ENCODE data around the gene MGAT4B. TPM values are rescaled to one million over a fixed set of nuclear protein-coding genes. Genes with fewer than 3 reads are reported as not detected.

MGAT4B gene
- total RNA-seq, 2 donors from 2014 or later, result 165 to 177 TPM

DNA sequence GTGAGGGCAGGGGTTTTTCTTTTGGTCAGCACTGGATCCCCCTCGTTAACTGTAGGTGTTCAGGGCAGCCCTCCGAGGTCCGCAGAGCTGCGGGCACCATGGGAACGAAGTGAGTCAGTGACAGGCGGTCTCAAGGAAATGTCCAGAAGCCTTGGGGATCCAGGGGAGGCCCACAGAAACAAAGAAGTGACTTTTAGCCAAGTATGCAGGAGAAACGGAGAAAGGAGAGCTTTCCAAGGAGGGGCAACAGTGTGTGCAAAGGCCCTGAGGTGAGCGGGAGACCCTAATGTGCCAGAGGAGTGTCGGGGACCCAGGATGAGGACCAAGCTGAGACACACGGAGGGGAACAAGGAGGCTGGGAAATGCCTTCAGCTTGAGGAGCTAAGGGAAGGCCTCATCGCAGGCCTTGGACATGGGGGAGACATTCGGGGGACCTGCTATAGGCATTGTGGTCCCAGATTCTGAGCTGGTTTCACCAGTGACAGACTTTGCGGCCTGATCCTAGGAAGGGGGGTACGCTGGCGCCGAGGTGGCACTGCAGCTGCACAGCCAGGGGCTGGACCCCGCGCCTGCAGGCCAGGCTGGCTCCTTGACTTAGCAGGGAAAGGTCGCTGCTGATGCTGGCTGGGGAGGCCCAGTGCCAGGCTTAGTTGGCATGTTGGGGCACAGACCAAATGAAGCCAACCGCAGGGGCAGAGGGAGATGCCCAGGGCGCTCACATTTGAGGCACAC is 9.6 kb downstream of the MGAT4B start:
- Histone ChIP-seq H3K9ac (ENCODE audit: extremely low read depth, low read length, poor library complexity, severe bottlenecking) (no peak overlapping the region), H3K4me1 (ENCODE audit: control insufficient read depth, insufficient read depth, low read length) (peaks cover 5% of the 10 kb centered on the region), H3K36me3 (ENCODE audit: control insufficient read depth, insufficient read depth, low read length) (peaks cover 41% of the 10 kb centered on the region), H3K9me3 (ENCODE audit: control insufficient read depth, low read length) (no peaks in the 10 kb centered on the region), H3K27me3 (ENCODE audit: control insufficient read depth, insufficient read depth, low read length, poor library complexity, severe bottlenecking) (no peaks in the 10 kb centered on the region), H3K27ac (ENCODE audit: low read depth, low read length) (no peak overlapping the region), H3K4me3 (ENCODE audit: low read length) (peak overlapping the region; percentile 69)
- H3K4me1 Mint-ChIP-seq, result peaks cover 7% of the 10 kb centered on the region
- H3K9me3 Mint-ChIP-seq, result no peaks in the 10 kb centered on the region
- H3K27me3 Mint-ChIP-seq (ENCODE audit: insufficient read depth), result no peaks in the 10 kb centered on the region
- H3K27ac Mint-ChIP-seq, result peak overlapping the region; percentile 27
- DNase-seq, result peak; percentile 34
- H3K36me3 Mint-ChIP-seq (ENCODE audit: low read depth), result peaks cover 27% of the 10 kb centered on the region
- 92 to 93% methylated on average over 17 to 21 of the region's 21 CpGs for WGBS, 2 experiments (ENCODE audit: insufficient coverage in 1 of 2, insufficient read length in 1 of 2)
- TF ChIP-seq, protein P1, sequence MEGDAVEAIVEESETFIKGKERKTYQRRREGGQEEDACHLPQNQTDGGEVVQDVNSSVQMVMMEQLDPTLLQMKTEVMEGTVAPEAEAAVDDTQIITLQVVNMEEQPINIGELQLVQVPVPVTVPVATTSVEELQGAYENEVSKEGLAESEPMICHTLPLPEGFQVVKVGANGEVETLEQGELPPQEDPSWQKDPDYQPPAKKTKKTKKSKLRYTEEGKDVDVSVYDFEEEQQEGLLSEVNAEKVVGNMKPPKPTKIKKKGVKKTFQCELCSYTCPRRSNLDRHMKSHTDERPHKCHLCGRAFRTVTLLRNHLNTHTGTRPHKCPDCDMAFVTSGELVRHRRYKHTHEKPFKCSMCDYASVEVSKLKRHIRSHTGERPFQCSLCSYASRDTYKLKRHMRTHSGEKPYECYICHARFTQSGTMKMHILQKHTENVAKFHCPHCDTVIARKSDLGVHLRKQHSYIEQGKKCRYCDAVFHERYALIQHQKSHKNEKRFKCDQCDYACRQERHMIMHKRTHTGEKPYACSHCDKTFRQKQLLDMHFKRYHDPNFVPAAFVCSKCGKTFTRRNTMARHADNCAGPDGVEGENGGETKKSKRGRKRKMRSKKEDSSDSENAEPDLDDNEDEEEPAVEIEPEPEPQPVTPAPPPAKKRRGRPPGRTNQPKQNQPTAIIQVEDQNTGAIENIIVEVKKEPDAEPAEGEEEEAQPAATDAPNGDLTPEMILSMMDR (conservative IDR thresholded peaks at IDR 0.05), result no peak
- H3K4me3 Mint-ChIP-seq, result peak overlapping the region; percentile 64

DNA sequence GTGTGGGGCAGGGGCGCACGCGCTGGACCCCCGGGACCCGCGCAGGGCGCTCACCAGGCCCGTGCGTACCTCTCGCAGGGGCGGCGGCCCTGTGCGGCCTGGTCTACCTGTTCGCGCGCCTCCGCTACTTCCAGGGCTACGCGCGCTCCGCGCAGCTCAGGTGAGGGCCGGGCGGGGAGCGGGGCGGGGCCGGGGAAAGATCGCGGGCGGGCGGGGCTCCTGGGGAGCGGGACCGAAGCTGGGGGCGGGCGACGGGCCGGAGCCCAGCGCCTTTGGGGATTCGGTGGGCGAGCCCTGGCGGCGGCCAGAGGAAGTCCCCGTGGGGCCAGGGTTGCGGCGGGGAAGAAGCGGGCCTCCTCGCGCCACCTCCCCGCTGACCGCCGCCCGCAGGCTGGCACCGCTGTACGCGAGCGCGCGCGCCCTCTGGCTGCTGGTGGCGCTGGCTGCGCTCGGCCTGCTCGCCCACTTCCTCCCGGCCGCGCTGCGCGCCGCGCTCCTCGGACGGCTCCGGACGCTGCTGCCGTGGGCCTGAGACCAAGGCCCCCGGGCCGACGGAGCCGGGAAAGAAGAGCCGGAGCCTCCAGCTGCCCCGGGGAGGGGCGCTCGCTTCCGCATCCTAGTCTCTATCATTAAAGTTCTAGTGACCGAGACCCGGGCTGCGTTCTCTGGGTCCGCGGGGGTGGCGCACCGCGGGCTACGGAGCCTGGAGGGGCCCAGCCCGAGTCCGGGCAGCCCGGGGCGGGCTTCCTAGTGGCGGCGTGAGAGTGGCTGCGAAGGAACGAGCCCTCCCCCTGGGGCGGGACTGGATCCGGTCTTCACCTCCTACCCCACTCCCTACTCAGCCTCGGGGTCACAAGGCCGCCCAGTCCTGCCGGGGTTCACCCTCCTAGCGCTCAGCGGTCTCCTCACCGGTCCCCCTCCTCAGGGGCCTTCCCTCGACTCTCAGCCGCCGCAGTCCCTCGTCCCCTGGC is 10.5 kb downstream of the MGAT4B start:
- WGBS, 2 experiments (ENCODE audit: insufficient coverage in 1 of 2, insufficient read length in 1 of 2), result 4 to 6% methylated on average over 49 to 113 of the region's 113 CpGs
- peak; percentile 94 for DNase-seq
- Histone ChIP-seq H3K27me3 (ENCODE audit: control insufficient read depth, insufficient read depth, low read length, poor library complexity, severe bottlenecking) (no peaks in the 10 kb centered on the region), H3K4me3 (ENCODE audit: low read length) (peak overlapping the region; percentile 74), H3K4me1 (ENCODE audit: control insufficient read depth, insufficient read depth, low read length) (peaks cover 5% of the 10 kb centered on the region), H3K9ac (ENCODE audit: extremely low read depth, low read length, poor library complexity, severe bottlenecking) (peak overlapping the region; percentile 41), H3K9me3 (ENCODE audit: control insufficient read depth, low read length) (no peaks in the 10 kb centered on the region), H3K27ac (ENCODE audit: low read depth, low read length) (no peak overlapping the region), H3K36me3 (ENCODE audit: control insufficient read depth, insufficient read depth, low read length) (peaks cover 39% of the 10 kb centered on the region)
- H3K27ac Mint-ChIP-seq, result peak overlapping the region; percentile 27
- peaks cover 23% of the 10 kb centered on the region for H3K36me3 Mint-ChIP-seq (ENCODE audit: low read depth)
- H3K27me3 Mint-ChIP-seq (ENCODE audit: insufficient read depth), result no peaks in the 10 kb centered on the region
- TF ChIP-seq, protein P1 (conservative IDR thresholded peaks at IDR 0.05), result peak; percentile 81
- H3K9me3 Mint-ChIP-seq, result no peaks in the 10 kb centered on the region
- peak overlapping the region; percentile 64 for H3K4me3 Mint-ChIP-seq
- H3K4me1 Mint-ChIP-seq, result peaks cover 3% of the 10 kb centered on the region

DNA sequence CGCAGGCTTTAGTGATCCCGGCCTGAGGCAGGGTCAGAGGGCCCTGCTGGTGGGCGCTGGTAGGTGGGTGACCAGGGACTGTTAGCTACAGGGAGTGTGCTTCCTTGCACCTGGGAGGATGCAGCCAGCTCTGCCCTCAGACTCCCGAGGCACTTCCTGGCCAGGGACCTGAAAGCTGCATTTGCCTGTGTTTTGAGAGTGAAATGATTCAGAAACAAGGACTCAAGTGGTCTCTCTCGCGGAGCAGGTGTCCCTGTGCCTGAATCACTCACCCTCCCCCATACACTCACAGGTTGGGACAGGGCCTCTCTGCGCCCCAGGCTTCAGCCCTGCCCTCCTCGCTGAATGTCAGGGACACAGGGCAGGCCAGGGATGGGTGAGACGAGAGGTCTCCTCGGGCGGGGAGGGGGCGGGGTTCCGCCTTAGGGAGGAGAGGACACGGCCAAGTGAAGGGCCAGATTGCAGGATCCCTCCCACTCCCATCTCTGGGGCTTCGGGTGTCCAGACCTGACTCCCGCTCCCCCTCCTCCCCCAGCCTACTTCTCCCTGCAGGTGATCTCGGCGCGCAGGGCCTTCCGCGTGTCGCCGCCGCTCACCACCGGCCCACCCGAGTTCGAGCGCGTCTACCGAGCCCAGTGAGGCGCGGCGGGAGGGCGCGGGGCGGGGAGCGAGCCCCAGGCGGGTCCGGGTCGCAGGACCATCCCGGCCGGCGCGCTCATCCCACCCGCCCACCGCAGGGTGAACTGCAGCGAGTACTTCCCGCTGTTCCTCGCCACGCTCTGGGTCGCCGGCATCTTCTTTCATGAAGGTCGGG is 11.4 kb downstream of the MGAT4B start:
- peak overlapping the region; percentile 41 for H3K9ac ChIP-seq (ENCODE audit: extremely low read depth, low read length, poor library complexity, severe bottlenecking)
- H3K4me3 ChIP-seq (ENCODE audit: low read length), result peak overlapping the region; percentile 74

More for the DNA sequence above, 11.4 kb downstream of the MGAT4B start:
- H3K4me1 Mint-ChIP-seq, result peaks cover 3% of the 10 kb centered on the region
- H3K27ac Mint-ChIP-seq, result no peak overlapping the region
- peaks cover 23% of the 10 kb centered on the region for H3K36me3 Mint-ChIP-seq (ENCODE audit: low read depth)
- Histone ChIP-seq H3K9me3 (ENCODE audit: control insufficient read depth, low read length) (no peaks in the 10 kb centered on the region), H3K4me1 (ENCODE audit: control insufficient read depth, insufficient read depth, low read length) (peaks cover 5% of the 10 kb centered on the region), H3K36me3 (ENCODE audit: control insufficient read depth, insufficient read depth, low read length) (peaks cover 34% of the 10 kb centered on the region), H3K27ac (ENCODE audit: low read depth, low read length) (no peak overlapping the region), H3K27me3 (ENCODE audit: control insufficient read depth, insufficient read depth, low read length, poor library complexity, severe bottlenecking) (no peaks in the 10 kb centered on the region)
- H3K4me3 Mint-ChIP-seq, result peak overlapping the region; percentile 64
- no peaks in the 10 kb centered on the region for H3K9me3 Mint-ChIP-seq
- peak; percentile 89 for DNase-seq
- H3K27me3 Mint-ChIP-seq (ENCODE audit: insufficient read depth), result no peaks in the 10 kb centered on the region
- TF ChIP-seq, protein P1 (conservative IDR thresholded peaks at IDR 0.05), result peak; percentile 24
- WGBS, 2 experiments (ENCODE audit: insufficient coverage in 1 of 2, insufficient read length in 1 of 2), result 1 to 9% methylated on average over 23 to 53 of the region's 53 CpGs
